MV-4-11 (cell line): Measurements from ENCODE around the gene NTF3.

Source experiments
- DNase-seq: peaks from one replicate; lab custom pipeline; 2025; lab: John Stamatoyannopoulos, UW

The NTF3 gene

DNA sequence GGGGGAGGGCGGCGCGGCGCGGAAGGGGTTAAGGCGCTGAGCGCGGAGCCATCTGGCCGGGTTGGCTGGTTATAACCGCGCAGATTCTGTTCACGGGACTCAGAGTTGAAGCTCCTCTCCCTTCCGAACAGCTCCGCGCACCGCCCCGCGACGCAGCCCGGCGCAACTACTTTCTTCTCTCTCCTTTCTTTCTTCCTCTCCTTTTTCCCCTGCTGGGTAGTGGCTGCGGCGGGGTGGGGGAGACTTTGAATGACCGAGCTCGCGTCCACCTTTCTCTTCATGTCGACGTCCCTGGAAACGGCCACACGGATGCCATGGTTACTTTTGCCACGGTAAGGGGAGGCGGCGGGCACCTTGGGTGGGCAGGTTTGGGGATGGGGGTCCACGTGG lies at the start of gene NTF3:
Gene NTF3 (plus strand): TSS at position 98 of the 390 bp plus-strand sequence. CDS start 217 bp downstream, at position 315.
- no peak for DNase-seq

DNA sequence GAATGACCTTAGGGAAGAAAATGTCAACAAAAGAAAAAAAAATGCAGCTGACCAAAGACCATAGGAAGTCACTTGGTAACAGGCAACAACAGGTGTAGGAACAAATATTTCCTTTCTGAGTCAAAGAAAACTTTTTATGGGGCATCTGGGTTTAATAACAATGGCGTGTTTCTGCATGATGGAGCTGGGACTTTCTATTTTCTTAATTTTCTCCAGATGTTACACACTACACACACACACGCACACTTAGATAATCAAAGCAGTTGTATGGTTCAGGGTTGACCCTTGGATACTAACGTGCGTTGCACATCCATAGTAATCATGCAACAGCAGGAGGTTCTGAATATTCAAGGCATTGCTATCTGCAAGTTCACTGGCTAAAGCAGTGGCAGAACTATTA lies 47.9 kb upstream of the NTF3 start:
- DNase-seq: no peak

GRCh38 chr12:5388581-5389535 lies 43.0 kb upstream of the NTF3 start:
- DNase-seq: no peak

GRCh38 chr12:5390174-5390799 lies 41.6 kb upstream of the NTF3 start:
- DNase-seq: no peak

- no peak for DNase-seq
These were observed 40.3 kb upstream of the NTF3 start for GRCh38 chr12:5391653-5392052.

DNA sequence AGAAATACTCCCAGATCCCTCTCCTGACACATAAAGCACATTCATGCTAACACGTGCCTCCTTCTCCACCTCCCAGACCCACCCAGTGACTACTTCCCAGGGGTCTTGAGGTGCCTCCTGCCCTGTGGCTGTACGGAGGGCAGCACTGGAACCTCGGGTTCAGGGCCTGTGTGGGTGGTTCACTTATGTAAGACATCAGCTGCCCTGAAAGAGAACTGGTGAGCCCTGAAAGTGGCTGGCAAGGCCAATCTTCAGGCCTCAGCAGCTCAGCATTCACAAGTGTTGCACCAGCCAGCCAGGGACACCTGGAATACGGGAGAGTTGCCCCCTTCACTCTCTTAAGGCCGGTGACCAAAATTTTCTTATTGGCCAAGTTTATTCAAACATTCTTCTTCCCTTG lies 38.9 kb upstream of the NTF3 start:
- no peak for DNase-seq

GRCh38 chr12:5395443-5396271 lies 36.3 kb upstream of the NTF3 start:
- DNase-seq: no peak

GRCh38 chr12:5396541-5396940 lies 35.4 kb upstream of the NTF3 start:
- DNase-seq: no peak

GRCh38 chr12:5399266-5399665 lies 32.6 kb upstream of the NTF3 start:
- no peak for DNase-seq

DNA sequence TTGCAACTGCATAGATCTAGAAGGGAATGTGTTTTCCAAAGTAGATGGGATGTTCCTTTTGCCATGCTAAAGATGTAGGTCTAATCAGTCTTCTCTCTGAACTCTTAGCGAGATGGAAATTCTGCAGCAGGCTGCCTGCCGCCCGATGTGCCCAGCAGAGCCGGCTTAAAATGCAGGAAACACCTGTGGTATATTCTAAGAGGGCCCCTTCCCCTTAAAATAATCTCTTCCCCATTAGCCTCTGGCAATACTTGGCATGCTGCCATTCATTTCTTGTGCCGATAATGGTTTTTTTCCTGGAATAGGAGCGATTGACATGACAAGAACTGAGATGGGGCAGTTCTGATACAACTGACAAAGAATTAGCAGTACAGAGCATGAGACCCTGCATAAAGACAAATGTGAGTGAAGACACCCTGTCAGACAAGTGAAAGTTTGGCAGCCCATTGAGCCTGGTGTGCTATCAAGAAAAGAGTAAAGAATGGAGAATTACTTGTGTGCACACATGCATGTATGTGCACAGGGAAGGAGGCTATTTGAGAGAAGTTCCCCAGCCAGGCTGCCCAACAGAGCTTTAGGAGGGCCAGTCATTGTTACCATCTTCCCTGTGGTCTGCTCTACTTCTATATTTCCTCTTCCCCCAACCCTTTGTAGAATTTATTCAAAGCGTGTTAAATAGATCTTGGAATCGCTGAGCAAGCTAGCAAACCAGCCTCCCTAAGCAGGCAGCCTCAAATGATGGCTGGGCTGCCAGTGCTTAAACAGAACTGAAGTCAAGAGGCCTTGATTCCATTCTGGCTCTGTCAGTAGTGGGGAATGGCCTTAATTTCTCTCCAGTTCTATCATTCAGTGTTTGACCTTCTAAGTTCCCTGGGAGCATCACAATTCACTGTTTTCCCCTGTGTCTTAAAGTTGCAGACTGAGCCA lies 29.6 kb upstream of the NTF3 start:
- no peak for DNase-seq

- no peak for DNase-seq
These were observed 28.5 kb upstream of the NTF3 start for GRCh38 chr12:5403411-5403810.

DNA sequence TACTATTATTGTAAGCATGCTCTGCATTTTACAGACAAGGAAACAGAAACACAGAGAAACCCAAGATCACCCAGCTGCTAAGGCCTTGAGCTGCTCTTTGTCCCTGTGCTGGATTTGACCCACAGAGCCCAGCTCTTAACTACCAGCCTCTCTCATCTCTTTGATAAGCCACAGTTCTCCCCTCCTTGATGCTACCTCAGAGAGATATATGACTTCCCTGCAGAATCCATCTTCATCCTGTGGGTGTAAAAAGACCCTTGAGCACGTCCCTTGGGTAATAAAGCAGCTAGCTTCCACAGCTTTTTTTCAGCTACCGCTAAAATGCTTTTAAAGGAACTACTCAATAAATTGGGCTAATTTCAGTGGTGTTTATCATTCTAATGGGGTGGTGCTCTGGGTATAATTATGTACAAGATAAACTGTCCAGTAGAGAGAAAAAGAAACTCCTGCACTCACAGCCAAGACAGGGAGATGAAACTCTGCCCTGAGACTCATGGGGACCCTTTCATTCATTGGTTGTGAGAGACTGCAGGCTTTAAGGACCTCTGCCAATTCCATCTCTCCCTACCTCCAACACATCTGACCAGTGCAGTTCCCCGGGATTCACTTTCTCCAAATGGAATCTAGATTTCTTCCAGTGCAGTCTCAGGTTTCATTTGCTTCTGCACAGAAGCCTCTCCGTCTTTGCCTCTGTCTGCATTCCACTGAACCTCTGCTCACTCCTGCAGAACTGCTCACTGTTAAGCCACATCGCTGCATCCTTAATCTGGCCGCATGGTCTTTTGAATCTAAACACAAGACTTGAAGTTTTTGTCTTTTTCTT lies 24.7 kb upstream of the NTF3 start:
- no peak for DNase-seq

- no peak for DNase-seq
These were observed 22.3 kb upstream of the NTF3 start for GRCh38 chr12:5409619-5410018.

GRCh38 chr12:5416571-5416970 lies 15.3 kb upstream of the NTF3 start:
- no peak for DNase-seq

DNA sequence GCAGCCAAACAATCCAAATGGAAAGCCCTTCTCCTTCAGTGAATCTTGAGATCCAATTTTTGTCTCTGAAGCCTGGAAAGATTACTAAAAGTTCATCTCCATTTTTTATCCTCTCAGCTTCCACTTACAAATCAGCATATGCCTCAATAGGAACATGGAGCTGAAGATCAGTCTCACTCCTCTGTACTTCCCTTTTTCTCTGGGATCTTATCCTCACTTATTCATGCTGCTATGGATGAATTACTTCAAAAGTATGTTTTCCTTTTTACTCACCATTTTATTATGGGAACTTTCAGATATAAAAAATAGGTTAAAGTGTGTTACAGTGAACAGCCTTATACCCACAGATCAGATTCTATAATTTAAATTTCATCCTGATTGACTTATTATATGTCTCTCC lies 14.4 kb upstream of the NTF3 start:
- no peak for DNase-seq

- no peak for DNase-seq
These were observed 3.3 kb upstream of the NTF3 start for GRCh38 chr12:5428332-5429221.

- no peak for DNase-seq
These were observed 2.0 kb upstream of the NTF3 start for GRCh38 chr12:5429741-5430557.
